Measurements from ENCODE around the gene KRTAP10-8.
"Not testable (repeated sequence)": the region's sequence is repeated elsewhere in the genome, so short reads cannot be mapped to it uniquely, and the experiment has no call there.

The KRTAP10-8 gene

GRCh38 chr21:44648557-44649311 is 36.9 kb downstream of the KRTAP10-8 start:
- no peak for DNase-seq

DNA sequence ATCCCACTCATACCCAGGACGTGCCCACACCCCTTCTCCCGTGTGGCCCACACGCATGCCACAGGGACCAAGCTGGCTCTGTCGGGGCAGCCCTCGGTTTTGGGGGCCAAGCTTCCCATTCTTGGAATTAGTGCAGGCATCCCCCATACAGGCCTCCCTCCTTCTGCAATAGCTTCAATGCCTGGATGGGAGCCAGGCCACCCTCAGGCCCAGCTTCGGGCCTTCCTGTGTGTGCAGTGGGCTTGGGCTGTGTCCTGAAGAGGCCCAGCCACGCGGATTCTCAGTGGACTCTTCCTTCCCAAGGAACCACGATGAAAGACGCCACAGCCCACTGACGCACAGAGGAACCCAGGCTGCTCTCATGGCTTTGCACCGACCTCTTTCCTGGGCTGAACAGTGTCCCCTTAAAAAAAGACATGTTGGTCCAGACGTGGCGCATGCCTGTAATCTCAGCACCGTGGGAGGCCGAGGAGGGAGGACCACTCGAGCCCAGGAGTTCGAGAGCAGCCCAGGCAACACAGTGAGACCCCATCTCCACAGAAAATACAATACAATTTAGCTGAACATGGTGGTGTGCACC is 37.7 kb downstream of the KRTAP10-8 start:
- DNase-seq: no peak

- no peak for DNase-seq
Observed at GRCh38 chr21:44650265-44650972, 38.5 kb downstream of the KRTAP10-8 start.

DNA sequence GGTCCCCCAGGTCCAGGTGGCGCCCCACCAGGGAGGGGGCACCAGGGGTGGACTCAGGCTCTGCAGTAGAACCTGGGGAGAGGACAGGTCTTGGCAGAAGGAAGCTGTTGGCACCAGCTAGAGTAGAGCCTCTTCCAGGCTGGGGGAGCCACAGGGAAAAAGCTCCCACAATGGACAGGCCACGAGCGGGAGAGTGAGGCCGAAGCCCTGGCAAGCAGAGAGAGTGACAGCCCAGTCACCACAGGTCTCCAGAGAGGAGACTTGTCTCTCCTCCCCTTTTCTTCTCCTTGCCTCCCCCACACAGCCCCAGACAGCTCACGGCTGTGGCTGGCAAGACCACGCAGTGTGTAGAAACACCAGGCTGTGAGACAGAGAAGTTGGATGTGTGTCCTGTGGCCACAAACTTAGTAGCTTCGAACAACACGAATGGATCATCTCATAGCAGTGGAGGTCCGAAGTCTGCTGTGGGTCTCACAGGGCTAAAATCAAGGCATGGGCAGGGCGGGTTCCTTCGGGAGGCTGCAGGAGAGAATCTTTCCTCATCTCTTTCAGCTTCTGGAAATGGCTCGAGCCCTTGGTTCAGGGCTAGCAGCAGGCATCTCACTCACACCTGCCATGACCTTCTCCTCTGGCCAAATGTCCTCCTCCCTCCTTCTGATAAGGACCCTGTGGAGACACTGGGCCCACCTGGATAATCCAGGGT is 39.2 kb downstream of the KRTAP10-8 start:
- no peak for DNase-seq

- DNase-seq: peak; percentile 29
Observed at GRCh38 chr21:44653123-44653522, 41.2 kb downstream of the KRTAP10-8 start.

GRCh38 chr21:44653656-44654575 is 42.0 kb downstream of the KRTAP10-8 start:
- peak; percentile 91 for DNase-seq

DNA sequence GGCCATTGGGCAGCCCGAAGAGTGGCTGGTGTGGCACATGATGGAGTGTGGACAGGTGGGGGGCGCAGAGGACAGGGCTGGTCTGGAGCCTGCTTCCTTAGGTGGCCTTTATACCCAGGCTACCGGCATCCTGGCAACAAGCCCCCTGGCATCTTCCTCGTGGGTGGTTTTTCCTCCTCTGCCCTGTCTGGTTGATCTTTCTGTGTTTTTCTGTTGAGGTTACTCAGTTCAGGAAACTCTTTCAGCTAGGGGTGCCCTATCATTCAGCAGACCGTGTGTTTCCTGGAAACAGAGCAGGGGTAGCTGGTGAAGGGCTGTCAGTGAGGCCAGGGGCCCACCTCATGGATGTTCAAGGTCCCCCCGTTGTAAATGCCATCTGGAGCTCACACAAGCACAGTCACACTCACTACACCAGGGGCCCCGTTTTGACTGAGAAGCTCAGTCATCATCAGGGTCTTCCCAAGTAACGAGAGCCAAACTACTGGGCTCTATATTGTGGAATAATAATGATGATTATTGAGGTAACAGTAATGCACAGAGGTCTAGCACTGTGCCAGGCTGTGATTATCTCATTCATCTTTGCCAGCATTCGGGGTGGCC is 42.8 kb downstream of the KRTAP10-8 start, which contains the start of gene KRTAP12-4:
KRTAP12-4 (minus strand) TSS at position 84 of the 600 bp plus-strand sequence; CDS start at position 39, 45 bp downstream.
- no peak for DNase-seq

- DNase-seq: no peak
Observed at GRCh38 chr21:44656868-44657267, 45.0 kb downstream of the KRTAP10-8 start.

DNA sequence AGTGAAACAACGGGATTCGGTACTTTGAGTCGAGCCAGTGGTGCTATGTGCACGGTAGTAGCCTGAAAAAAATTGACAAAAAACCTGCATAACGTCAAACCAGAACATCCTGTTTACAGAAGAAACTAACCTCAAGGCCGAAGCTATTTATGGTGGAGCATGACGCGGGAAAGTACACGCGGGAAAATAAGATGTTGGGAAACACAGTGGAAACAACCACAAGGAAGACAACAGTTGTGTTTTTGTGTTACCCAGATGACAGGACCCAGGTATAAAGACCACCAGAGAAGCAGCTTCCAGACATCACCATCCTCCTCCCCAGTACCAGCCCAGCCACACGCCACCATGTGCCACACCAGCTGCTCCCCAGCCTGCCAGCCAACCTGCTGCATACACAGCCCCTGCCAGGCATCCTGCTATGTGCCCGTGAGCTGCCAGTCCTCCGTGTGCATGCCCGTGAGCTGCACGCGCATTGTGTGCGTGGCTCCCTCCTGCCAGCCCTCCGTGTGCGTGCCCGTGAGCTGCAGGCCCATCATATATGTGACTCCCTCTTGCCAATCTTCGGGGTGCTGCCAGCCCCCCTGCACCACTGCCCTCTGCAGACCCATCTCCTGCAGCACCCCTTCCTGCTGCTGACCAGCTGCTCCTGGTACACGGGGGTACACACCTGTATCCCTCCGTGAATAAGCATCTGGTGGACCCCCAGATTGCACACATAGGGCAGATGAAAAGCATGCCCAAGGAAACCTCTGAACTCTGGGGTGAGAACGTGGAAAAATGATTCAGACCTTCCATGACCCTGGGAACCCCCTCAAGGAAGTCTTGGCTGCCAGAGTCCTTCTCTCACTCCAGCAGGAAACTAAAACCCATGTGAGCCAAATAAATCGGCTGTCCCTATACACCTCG is 46.0 kb downstream of the KRTAP10-8 start, which contains the start of gene KRTAP12-3:
KRTAP12-3 (plus strand) TSS at position 298 of the 906 bp plus-strand sequence; CDS start at position 346, 48 bp downstream.
- no peak for DNase-seq

- DNase-seq: no peak
Observed at GRCh38 chr21:44658541-44658910, 46.6 kb downstream of the KRTAP10-8 start.

- DNase-seq: no peak
Observed at GRCh38 chr21:44658913-44659595, 47.2 kb downstream of the KRTAP10-8 start.

GRCh38 chr21:44661567-44661966 is 49.7 kb downstream of the KRTAP10-8 start:
- not testable (repeated sequence) for DNase-seq
